Endothelial cell of umbilical vein (primary cell): Measurements from ENCODE around the gene VPS45.

ENCODE experiments used
- EZH2 ChIP-seq: IDR thresholded peaks from 2 replicates; pipeline ENCODE4 v1.6.1; 2012; ENCODE audit warnings: borderline replicate concordance, low read depth, mild to moderate bottlenecking, moderate library complexity, low read length, inconsistent platforms; ENCODE audit not compliant: severe bottlenecking
- FOS ChIP-seq: IDR thresholded peaks from 2 replicates; pipeline ENCODE4 v1.6.1; 2011; ENCODE audit warnings: mild to moderate bottlenecking, low read length, moderate library complexity, borderline replicate concordance; ENCODE audit not compliant: insufficient read depth
- GATA2 ChIP-seq: IDR thresholded peaks from 2 replicates; pipeline ENCODE4 v1.7.0; 2011; ENCODE audit warnings: low read depth, mild to moderate bottlenecking, moderate library complexity, mixed read lengths, low read length; ENCODE audit not compliant: insufficient read length, insufficient read depth
- JUN ChIP-seq: IDR thresholded peaks from 2 replicates; pipeline ENCODE4 v1.6.1; 2011; ENCODE audit warnings: borderline replicate concordance, low read depth; ENCODE audit not compliant: insufficient read length, insufficient read depth
- POLR2A ChIP-seq: IDR thresholded peaks from 2 replicates; pipeline ENCODE4 v1.6.1; 2012; ENCODE audit warnings: low read depth, mild to moderate bottlenecking, control low read depth, low read length
- POLR2AphosphoS5 ChIP-seq: IDR thresholded peaks from 2 replicates; pipeline ENCODE4 v1.6.1; 2012; ENCODE audit warnings: low read depth, mild to moderate bottlenecking, control low read depth, low read length, moderate library complexity; ENCODE audit not compliant: insufficient read depth
- TF ChIP-seq, protein P1 (sequence below), 2 donors: IDR thresholded peaks; 1 replicate in 1 of 2; 2 replicates in 1 of 2; pipeline ENCODE4 v1.5.1; 2011; ENCODE audit warnings: low read length in 2 of 2, mild to moderate bottlenecking in 2 of 2, moderate library complexity in 2 of 2, control low read depth in 1 of 2, inconsistent platforms in 1 of 2, low read depth in 1 of 2; ENCODE audit not compliant: insufficient read depth in 1 of 2; ENCODE audit errors: extremely low read depth in 1 of 2
- TF ChIP-seq, protein P2 (sequence below): IDR thresholded peaks from 2 replicates; pipeline ENCODE4 v1.6.1; 2011; ENCODE audit not compliant: insufficient read depth, insufficient read length

DNA sequence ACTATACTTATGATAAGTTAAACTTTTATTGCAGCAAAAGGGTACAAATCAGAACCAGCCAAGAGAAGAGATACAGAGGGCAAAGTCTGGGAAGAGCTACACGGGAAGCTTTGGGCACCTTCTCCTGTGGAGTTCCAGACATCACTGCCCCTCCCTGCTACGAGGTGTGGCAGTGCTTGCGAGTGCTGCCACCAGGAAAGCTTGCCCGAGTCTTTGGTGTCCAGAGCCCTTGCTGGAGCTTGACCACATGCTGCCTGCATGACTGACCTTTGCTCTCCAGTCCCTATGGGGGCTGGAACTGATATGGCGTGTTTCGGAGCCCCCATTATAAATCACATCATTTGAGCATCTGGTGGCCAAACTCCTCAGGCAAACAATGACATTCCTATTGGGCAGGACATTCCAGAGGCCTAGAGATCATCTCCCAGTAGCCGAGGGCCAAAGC, 105.6 kb downstream of the VPS45 start:
- TF ChIP-seq, protein P1, sequence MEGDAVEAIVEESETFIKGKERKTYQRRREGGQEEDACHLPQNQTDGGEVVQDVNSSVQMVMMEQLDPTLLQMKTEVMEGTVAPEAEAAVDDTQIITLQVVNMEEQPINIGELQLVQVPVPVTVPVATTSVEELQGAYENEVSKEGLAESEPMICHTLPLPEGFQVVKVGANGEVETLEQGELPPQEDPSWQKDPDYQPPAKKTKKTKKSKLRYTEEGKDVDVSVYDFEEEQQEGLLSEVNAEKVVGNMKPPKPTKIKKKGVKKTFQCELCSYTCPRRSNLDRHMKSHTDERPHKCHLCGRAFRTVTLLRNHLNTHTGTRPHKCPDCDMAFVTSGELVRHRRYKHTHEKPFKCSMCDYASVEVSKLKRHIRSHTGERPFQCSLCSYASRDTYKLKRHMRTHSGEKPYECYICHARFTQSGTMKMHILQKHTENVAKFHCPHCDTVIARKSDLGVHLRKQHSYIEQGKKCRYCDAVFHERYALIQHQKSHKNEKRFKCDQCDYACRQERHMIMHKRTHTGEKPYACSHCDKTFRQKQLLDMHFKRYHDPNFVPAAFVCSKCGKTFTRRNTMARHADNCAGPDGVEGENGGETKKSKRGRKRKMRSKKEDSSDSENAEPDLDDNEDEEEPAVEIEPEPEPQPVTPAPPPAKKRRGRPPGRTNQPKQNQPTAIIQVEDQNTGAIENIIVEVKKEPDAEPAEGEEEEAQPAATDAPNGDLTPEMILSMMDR (IDR thresholded peaks at IDR 0.05; ENCODE audit: extremely low read depth in 1 of 2, insufficient read depth in 1 of 2, low read depth in 1 of 2, low read length in 2 of 2), result no peak
- TF ChIP-seq POLR2AphosphoS5 (no peak), POLR2A (no peak), EZH2 (no peak), FOS (no peak), JUN (no peak), GATA2 (no peak)
- TF ChIP-seq, protein P2, sequence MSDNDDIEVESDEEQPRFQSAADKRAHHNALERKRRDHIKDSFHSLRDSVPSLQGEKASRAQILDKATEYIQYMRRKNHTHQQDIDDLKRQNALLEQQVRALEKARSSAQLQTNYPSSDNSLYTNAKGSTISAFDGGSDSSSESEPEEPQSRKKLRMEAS, result no peak
